BE2C (cell line): Measurements from ENCODE around the gene WDR45B.

ENCODE experiments used
- DNase-seq: peaks from one replicate; pipeline ENCODE4 v3.0.0-alpha.2; 2020
- H3K27me3 ChIP-seq: fragments of 250-450 bp; sonication (Bioruptor Pico); 2 replicates; pipeline ENCODE4 v1.5.1; 2020; ENCODE audit warnings: mild to moderate bottlenecking
- H3K36me3 ChIP-seq: fragments of 250-450 bp; sonication (Bioruptor Pico); 2 replicates; pipeline ENCODE4 v1.5.1; 2020; ENCODE audit warnings: mild to moderate bottlenecking
- H3K4me1 ChIP-seq: fragments of 250-450 bp; sonication (Bioruptor Pico); 2 replicates; pipeline ENCODE4 v1.5.1; 2020
- H3K4me3 ChIP-seq: 2 replicates; pipeline ENCODE4 v1.5.1; 2011; ENCODE audit warnings: low read depth, low read length
- H3K9me3 ChIP-seq: fragments of 250-450 bp; sonication (Bioruptor Pico); 2 replicates; pipeline ENCODE4 v1.5.1; 2020
- TF ChIP-seq, protein P1 (sequence below): IDR thresholded peaks from 2 replicates; pipeline ENCODE4 v1.5.1; 2012; ENCODE audit warnings: mild to moderate bottlenecking, low read depth, low read length

WDR45B gene

DNA sequence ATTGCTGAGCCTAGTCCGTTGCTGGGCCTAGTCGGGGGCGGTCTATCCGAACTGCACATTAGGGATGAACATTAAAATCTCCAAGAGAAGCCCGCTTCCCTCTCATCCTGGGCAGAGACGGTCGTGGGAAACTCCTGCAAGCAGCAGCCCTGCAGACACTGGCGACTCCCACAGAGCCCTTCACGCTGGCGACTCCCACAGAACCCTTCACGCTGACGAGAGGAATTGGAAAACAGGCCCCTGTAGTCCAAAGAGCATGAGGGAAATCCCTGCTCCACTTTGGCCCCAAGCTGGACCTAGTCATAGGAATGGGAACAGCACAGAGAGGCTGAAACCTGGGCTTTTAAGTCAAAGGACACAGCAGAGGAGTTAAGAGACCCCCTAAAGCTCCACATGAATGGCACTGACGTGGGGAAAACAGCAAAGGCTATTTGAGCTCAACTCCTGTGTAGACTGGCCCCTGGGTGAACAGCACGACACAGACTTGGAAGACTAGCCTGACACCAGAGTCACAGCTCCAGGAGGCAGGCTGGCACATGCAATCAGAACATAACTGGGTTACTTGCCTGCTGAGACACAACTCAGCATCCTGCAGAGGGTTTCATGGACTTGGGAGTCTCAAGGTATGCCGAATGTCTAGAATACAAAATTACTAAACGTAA is 42.2 kb downstream of the WDR45B start:
- peaks cover 61% of the 10 kb centered on the region for H3K36me3 ChIP-seq
- H3K4me1 ChIP-seq = no peaks in the 10 kb centered on the region
- no peaks in the 10 kb centered on the region for H3K27me3 ChIP-seq
- no peaks in the 10 kb centered on the region for H3K9me3 ChIP-seq
- no peak for DNase-seq
- H3K4me3 ChIP-seq = no peak overlapping the region
- TF ChIP-seq, protein P1, sequence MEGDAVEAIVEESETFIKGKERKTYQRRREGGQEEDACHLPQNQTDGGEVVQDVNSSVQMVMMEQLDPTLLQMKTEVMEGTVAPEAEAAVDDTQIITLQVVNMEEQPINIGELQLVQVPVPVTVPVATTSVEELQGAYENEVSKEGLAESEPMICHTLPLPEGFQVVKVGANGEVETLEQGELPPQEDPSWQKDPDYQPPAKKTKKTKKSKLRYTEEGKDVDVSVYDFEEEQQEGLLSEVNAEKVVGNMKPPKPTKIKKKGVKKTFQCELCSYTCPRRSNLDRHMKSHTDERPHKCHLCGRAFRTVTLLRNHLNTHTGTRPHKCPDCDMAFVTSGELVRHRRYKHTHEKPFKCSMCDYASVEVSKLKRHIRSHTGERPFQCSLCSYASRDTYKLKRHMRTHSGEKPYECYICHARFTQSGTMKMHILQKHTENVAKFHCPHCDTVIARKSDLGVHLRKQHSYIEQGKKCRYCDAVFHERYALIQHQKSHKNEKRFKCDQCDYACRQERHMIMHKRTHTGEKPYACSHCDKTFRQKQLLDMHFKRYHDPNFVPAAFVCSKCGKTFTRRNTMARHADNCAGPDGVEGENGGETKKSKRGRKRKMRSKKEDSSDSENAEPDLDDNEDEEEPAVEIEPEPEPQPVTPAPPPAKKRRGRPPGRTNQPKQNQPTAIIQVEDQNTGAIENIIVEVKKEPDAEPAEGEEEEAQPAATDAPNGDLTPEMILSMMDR = no peak

DNA sequence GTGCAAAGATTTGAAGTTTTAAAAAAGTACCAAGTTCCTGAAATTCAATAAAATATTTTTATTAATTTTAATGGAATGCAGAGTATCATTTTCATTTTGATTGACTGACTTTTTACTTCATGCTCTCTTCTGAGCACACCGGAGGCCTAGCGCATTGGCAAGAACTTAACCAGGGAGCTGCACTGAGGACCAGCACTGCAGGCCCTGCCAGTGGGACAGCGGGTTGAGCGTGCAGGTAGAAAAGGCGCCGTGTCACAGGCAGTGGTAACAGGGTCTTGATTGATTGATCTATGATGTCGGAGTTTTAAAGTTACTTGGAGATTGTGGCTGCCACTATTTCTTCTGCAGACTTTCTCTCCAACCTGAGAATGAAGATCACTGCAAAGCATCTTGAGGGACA is 43.7 kb downstream of the WDR45B start:
- peaks cover 68% of the 10 kb centered on the region for H3K36me3 ChIP-seq
- no peaks in the 10 kb centered on the region for H3K9me3 ChIP-seq
- no peak for DNase-seq
- H3K4me3 ChIP-seq = no peak overlapping the region
- H3K4me1 ChIP-seq = no peaks in the 10 kb centered on the region
- TF ChIP-seq, protein P1 = no peak
- no peaks in the 10 kb centered on the region for H3K27me3 ChIP-seq

DNA sequence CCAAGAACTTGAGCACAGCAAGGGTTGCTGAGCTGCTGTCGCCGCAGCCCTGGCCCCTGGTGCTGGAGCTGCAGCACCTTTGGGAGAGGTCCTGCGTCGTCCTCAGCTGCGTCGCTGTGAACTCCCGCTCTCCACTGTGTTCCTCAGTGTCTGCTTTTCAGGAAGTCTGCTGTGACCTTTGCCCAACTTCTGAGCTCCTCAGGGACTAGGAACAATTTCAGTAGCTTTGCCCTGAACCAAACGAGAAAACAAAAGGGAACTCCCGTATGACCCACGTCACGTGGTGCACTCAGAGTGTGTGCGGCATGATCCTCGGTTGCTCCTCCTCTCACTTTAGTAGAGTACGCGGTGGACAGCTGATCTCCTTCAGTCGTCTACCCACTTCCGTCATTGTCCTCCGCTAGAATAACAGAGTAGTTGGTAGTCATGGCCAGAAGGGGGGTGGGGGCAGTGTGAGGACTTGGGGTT is 44.2 kb downstream of the WDR45B start:
- Histone ChIP-seq H3K4me3 (no peak overlapping the region), H3K4me1 (no peaks in the 10 kb centered on the region), H3K9me3 (no peaks in the 10 kb centered on the region), H3K27me3 (no peaks in the 10 kb centered on the region), H3K36me3 (peaks cover 72% of the 10 kb centered on the region)
- TF ChIP-seq, protein P1 = no peak
- no peak for DNase-seq

DNA sequence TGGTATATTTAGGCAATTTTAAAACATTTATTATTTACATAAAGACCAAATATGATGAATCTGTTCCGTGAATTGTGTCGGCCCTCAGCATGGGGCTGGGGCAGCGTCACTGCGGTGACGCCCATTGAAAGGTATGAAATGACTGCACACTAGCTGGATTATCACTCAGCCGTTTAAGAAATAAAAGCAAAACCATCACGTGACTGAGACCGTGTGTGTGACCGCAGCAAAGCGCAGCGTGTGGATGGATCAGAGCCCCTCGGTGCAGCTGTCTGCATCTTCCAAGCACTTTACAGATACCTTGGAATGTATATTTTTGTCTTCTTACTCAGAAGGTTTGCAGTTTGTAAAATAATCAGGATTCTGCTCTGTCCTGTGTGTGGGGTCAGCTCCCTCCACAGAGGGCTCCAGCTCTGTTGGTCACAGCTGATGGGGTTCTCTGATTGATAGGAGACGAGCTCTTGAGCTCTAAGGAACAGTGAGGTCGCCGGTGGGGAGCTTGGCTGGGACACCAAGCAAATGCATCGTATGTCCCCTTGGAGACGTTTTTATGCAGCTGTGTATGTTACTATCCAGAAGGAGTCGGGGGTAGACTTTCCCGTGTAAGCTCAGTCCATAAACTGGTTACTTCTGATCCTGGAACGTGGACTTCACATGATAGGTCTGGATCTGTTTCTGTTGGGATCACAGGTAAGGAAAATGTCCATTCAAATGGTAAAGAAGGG is 45.1 kb downstream of the WDR45B start:
- Histone ChIP-seq H3K9me3 (no peaks in the 10 kb centered on the region), H3K4me1 (no peaks in the 10 kb centered on the region), H3K36me3 (peaks cover 77% of the 10 kb centered on the region), H3K4me3 (no peak overlapping the region), H3K27me3 (no peaks in the 10 kb centered on the region)
- no peak for DNase-seq
- TF ChIP-seq, protein P1 = no peak

DNA sequence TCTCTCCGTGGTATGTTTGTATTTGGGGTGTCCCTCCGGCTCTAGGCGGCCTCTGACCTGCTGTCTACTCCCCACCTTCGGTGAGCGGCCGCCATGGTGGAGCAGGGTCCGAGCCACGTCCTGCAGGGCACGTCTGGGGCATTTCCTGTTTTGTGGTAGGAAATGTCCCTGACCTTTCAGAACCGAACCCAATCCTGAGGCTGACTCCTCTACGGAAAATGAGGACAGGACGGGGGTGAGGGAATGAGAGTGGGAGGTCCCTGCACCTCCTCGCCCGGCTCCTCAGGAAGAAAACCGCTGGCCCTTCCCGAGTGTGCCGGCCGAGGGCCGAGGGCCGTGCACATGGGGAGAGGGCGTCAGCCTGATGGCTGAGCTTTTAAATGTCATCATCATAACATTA is 45.8 kb downstream of the WDR45B start:
- Histone ChIP-seq H3K36me3 (peaks cover 73% of the 10 kb centered on the region), H3K9me3 (no peaks in the 10 kb centered on the region), H3K4me3 (no peak overlapping the region), H3K4me1 (no peaks in the 10 kb centered on the region), H3K27me3 (no peaks in the 10 kb centered on the region)
- TF ChIP-seq, protein P1 = no peak
- no peak for DNase-seq

DNA sequence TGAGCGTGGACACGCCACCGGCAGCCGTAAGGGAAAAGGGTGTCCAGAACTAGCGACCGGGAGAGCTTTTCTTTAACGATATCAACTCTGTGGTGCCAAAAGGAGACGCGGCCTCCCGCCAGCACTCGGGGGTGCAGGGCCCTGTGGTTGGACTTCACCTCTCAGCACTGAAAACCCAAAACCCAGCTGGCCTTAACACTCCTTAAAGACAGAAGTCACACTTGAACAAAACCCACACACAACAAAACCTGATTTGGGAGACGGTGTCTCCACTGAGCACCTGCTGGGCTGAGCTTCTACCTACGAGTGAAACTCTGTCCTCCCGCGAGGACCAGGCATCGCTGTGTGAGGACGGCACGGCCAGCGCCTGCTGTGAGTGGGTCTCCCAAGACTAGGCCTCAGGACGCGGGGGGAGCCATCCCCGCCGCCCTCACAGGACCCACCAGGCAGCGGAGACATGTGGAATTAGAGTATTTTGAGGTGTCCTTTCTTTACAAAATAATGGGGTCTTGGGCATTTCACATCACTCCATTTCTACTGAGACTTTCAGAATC is 46.7 kb downstream of the WDR45B start:
- no peaks in the 10 kb centered on the region for H3K4me1 ChIP-seq

More for the DNA sequence above, 46.7 kb downstream of the WDR45B start:
- Histone ChIP-seq H3K4me3 (no peak overlapping the region), H3K27me3 (no peaks in the 10 kb centered on the region), H3K9me3 (no peaks in the 10 kb centered on the region), H3K36me3 (peaks cover 81% of the 10 kb centered on the region)
- TF ChIP-seq, protein P1 = no peak
- DNase-seq = no peak
